Activated T-helper 1 cell treated with anti-CD3 and anti-CD28 coated beads, Interleukin-2, amount 50 U/mL, for 16 hours (primary cell): ENCODE results near the gene GP1BB.

Experiments
- DNase-seq, 2 donors: peaks; one replicate each; pipeline ENCODE4 v3.0.0-alpha.2; 2020; ENCODE audit warnings: low read depth in 1 of 2, low spot score in 1 of 2

Gene GP1BB

GRCh38 chr22:19714312-19715187, 8.8 kb upstream of the GP1BB start, which contains the start of gene SEPTIN5:
Gene SEPTIN5 (plus strand): TSS chr22:19714503. CDS start chr22:19714589, 86 bp downstream.
- no peak for DNase-seq

GRCh38 chr22:19715188-19715930, 8.0 kb upstream of the GP1BB start:
- no peak for DNase-seq

DNA sequence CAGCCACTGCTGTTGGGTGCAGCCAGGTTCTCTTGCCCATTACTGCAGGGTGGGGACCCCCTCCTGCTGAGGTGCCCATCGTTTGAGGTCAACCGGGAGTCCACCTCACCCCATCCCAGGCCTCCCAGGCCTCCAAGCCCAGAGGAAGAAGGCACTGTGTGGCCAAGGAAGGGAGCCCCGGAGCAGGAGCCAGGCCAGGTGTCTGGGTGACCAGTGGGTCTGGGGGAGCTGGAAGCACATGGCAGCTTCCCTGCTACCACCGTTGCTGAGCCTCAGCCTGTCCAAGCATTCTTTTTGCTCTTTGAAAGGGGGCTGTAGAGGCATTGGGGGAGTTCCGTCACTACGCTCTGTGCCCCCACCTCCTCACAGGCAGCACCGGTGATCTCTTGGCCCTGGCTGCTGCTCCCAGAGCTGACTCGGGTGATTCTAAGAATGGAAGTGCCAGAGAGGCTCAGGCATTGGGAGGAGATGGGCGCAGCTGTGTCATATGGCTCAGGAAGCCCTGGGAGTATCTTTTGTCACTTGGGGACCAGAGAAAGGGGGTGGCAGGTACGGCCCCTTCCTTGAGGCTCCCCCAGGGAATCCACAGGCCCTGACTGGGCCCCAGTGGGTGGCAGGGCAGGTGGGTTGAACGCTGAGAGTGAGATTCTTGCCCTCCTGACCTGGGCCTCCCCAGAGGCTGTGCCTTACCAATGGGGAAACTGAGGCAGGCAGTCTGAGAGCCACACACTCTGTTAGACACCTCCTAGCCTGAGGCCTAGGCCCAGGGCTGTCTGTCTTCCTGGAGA, 7.1 kb upstream of the GP1BB start:
- no peak for DNase-seq

DNA sequence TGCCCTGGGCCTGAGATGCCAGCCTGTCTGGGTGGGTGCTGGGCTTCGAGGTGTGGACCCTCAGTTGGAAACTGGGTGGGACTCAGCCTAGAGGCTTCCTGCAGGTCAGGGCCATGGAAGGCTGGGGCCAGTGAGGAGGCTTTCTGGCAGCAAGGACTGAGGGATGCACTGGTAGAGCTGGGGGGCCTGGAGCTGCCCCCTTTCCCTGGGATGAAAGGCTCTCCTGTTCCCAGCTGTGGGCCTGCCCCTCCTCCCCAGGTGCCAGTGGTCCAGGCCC, 6.6 kb upstream of the GP1BB start:
- DNase-seq: no peak

DNA sequence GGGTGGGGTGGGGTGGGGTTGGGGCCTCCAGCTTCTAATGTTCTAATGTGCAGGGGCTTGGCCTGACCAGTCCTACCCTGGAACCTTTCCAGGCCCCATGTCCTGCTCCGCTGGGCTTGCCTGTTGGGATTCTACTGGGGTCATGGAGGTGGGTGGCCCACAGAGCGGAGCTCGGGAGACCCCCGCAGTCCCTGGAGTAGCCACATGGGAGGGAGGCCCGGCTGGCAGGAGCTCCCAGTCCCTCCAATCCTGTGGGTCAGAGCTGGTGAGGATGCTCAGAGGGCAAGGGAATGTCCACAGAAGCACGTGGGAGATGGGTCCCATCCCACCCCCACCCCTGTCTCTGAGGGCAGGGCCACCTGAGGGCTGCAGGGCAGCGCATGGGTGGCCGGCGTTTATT, 6.2 kb upstream of the GP1BB start:
- no peak for DNase-seq

DNA sequence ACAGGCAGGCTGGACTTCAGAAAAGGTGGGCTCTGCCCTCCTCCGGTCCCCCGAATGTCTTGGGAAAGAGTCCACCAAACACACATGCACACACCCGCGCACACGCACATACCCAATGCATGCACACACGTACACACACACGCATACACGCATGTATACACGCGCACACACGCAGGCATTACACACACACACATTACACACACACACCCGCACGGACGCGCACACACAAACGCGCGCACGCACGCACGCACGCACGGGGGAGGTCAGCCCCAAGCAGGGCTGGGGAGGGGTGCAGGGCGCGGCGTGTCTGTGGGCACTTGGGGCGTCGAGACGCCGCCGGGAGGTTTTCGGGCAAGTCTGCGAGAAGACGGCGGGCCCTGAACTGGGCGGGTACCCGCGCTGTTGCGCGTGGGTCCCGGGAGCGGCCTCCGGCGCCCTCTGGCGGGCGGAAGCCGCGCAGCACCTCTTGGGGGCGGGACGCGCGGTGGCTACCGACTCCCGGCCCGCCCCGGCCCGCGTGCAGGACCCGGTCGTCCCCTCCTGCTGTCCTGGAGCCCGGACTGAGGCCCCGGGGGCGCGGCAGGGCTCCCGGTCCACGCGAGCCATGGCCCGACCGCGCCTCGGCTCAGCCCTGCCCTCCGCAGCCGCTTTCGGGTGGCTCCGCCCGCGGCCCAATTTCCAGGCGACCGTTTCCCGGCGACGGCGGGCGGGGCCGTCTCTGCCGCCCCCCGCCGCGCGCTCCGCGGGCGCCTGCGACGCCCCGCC, 5.5 kb upstream of the GP1BB start:
- peak; percentile 67 to 71 for DNase-seq

GRCh38 chr22:19718456-19719049, 4.8 kb upstream of the GP1BB start:
- no peak for DNase-seq

DNA sequence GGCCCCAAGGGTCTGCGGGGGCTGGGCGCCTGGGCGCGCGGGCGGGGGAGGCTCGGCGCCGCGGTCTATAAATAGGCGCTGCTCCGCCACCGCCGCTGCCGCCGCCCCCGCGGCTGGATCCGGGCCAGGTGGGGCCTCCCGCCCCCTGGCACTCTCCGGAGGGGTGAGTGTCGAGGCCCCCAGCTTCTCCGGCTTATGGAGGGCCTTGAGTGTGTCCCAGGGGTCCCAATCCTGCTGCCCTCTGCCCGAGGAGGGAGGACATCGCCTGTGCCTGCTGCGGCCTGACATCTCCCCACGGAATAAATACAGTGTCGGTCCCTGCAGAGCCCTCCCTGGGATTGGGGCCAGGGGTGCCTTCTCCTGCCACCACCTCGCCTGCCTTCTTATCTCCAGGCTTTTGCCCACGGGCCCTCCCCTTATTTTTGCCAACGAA, 4.3 kb upstream of the GP1BB start:
- no peak for DNase-seq

GRCh38 chr22:19719488-19720021, 3.8 kb upstream of the GP1BB start:
- DNase-seq: no peak

DNA sequence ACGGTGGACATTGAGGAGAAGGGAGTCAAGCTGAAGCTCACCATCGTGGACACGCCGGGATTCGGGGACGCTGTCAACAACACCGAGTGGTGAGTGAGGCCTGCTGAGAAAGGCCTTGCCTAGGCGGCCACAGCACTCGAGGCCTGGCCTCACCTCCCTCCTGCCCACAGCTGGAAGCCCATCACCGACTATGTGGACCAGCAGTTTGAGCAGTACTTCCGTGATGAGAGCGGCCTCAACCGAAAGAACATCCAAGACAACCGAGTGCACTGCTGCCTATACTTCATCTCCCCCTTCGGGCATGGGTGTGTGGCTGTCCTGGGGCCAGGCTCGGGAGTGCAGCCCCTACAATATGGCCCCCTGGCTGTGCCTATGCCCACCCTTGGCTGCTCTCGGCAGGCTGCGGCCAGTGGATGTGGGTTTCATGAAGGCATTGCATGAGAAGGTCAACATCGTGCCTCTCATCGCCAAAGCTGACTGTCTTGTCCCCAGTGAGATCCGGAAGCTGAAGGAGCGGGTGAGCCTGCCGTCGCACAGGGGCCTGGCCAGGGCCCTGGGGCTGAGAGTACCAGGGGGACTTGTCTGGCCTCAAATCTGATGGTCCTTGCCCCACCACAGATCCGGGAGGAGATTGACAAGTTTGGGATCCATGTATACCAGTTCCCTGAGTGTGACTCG, 3.0 kb upstream of the GP1BB start:
- no peak for DNase-seq

DNA sequence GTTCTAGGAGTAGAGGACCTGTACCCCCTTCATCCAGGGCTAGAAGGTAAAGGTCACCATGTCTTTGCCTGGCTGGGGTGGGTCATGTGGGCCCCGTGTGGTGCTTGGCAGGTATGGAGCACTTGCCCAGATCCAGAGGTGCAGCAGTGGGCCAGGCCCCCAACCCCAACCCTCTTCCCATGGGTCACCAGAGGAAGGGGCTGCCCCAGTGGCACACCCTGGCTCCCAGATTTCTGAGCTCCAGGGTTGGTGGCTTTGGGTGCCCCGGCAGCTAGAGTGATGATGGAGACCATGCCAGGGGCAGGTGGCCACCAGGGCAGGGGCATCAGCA, 2.4 kb upstream of the GP1BB start:
- no peak for DNase-seq

DNA sequence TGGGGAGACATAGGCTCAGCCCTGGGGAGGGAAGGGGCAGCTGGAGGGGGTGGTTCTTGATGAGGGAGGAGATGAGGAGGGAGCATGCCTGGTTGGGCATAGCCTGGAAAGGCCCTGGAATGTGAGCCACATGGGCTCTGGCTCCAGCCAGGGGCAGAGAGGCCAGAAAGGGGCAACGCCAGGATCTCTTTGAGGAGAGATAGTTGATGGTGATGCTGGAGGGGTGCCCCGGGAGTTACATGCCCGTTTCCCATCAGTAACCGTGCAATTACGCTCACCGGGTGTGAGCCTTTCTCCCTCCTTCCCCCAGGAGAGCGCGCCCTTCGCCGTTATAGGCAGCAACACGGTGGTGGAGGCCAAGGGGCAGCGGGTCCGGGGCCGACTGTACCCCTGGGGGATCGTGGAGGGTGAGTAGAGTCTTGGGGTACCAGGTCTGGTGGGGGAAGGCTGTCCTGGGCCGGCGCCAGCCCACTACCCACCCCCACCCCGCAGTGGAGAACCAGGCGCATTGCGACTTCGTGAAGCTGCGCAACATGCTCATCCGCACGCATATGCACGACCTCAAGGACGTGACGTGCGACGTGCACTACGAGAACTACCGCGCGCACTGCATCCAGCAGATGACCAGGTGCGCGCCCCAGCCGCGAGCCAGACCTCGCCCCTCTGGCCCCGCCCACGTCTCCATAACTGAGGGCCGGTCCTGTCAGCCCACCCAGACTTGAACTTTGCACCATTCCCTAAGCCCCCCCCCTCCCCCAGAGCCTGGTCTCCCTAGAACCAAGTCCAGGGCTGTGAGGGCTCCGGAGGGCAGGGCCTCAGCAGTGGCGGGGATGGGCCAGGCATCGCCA, 1.8 kb upstream of the GP1BB start:
- DNase-seq: no peak

- DNase-seq: no peak
These were observed 959 bp upstream of the GP1BB start for GRCh38 chr22:19722178-19722981.

DNA sequence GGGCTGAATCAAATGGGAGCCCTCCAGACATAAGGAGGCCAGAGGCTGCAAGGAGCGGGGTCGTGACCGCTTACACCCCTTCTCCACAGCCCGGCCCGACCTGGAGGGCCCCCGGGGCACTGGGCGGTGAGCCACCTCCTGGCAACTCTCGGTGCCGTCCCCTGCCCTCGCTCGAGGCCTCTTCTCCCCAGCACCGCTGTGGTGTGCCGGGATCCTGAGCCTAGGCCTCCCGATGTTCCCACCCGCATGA, 432 bp upstream of the GP1BB start:
- no peak for DNase-seq

- no peak for DNase-seq
These were observed 866 bp downstream of the GP1BB start for GRCh38 chr22:19723983-19724827.

DNA sequence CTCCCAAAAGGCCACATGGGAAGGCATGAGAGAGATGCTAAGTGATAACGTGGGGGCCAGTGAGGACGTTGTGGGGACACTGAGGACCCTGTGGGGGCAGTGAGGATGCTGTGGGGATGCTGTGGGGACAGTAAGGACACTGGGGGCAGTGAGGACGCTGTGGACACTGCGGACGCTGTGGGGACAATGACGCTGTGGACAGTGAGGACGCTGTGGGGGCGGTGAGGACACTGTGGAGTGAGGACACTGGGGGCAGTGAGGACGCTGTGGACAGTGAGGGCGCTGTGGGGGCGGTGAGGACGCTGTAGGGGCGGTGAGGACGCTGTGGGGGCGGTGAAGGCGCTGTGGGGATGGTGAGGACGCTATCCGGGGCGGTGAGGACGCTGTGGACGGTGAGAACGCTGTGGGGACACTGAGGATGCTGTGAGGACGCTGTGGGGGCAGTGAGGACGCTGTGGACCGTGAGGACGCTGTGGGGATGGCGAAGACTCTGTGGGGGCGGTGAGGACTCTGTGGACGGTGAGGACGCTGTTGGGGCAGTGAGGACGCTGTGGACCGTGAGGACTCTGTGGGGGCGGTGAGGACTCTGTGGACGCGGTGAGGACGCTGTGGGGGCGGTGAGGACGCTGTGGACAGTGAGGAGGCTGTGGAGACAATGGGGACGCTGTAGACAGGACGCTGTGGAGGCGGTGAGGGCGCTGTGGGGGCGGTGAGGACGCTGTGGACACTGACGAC, 1.8 kb downstream of the GP1BB start:
- DNase-seq: no peak
